ENCODE data around the gene FBXW4. TPM values are rescaled to one million over a fixed set of nuclear protein-coding genes. Genes with fewer than 3 reads are reported as not detected.

FBXW4 gene
- polyA plus RNA-seq, 2 of the 4 experiments (the other 2 are of a cell fraction), result 24.0 to 41.1 TPM

DNA sequence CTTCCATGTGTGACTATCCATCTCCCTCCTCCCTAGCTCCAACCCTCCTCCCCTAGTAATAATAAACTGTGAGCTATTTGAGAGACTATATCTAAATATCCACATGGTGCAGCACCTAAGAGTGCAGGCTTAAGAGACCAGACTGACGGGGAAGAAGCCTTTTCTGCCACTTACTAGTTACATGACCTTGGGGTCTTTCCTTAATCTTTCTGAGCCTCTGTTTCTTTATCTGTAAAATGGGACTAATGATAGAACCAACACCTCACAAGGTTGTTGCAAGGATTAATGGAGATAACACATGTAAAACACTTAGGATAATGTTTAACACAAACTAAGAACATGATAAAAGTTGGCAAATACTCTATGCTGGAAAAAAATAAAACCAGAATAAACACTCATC lies 37.1 kb upstream of the FBXW4 start:
- H3K4me1 ChIP-seq, result no peaks in the 10 kb centered on the region
- no peak overlapping the region for H3K4me2 ChIP-seq
- H3K9me3 ChIP-seq, result no peaks in the 10 kb centered on the region
- no peak overlapping the region for H3K4me3 ChIP-seq
- ChIA-PET CTCF (interaction anchor here (0.6 to 1.3 kb wide), 5 partner anchors 11 to 132 kb away, joined by 3 to 4 read pairs (median 3); no protein-coding TSS in a partner anchor), POLR2A (no interaction called here)
- WGBS (ENCODE audit: missing lambda C conversion rate), result 65% methylated on average over 1 of the region's 1 CpG
- H3K27ac ChIP-seq, result no peak overlapping the region
- TF ChIP-seq EP300 (IDR thresholded peaks at IDR 0.05) (no peak), GATA3 (IDR thresholded peaks at IDR 0.05; ENCODE audit: borderline replicate concordance) (no peak), MAFK (IDR thresholded peaks at IDR 0.05; ENCODE audit: partially characterized antibody) (no peak), RFX5 (IDR thresholded peaks at IDR 0.05) (no peak), JUNB (IDR thresholded peaks at IDR 0.05) (no peak), POLR2AphosphoS2 (conservative IDR thresholded peaks at IDR 0.05; ENCODE audit: low read length) (no peak), FOSB (CRISPR knock-in tag; IDR thresholded peaks at IDR 0.05) (no peak), KDM1A (IDR thresholded peaks at IDR 0.05; ENCODE audit: low read depth) (no peak), NFE2L2 (conservative IDR thresholded peaks at IDR 0.05; ENCODE audit: low read length) (no peak), TP53 (CRISPR knock-in tag; IDR thresholded peaks at IDR 0.05) (no peak), KDM5A (IDR thresholded peaks at IDR 0.05) (no peak), SREBF2 (IDR thresholded peaks at IDR 0.05) (no peak), NR3C1 (IDR thresholded peaks at IDR 0.05) (no peak), ZNF302 (CRISPR knock-in tag; IDR thresholded peaks at IDR 0.05) (no peak)
- TF ChIP-seq, protein P1, sequence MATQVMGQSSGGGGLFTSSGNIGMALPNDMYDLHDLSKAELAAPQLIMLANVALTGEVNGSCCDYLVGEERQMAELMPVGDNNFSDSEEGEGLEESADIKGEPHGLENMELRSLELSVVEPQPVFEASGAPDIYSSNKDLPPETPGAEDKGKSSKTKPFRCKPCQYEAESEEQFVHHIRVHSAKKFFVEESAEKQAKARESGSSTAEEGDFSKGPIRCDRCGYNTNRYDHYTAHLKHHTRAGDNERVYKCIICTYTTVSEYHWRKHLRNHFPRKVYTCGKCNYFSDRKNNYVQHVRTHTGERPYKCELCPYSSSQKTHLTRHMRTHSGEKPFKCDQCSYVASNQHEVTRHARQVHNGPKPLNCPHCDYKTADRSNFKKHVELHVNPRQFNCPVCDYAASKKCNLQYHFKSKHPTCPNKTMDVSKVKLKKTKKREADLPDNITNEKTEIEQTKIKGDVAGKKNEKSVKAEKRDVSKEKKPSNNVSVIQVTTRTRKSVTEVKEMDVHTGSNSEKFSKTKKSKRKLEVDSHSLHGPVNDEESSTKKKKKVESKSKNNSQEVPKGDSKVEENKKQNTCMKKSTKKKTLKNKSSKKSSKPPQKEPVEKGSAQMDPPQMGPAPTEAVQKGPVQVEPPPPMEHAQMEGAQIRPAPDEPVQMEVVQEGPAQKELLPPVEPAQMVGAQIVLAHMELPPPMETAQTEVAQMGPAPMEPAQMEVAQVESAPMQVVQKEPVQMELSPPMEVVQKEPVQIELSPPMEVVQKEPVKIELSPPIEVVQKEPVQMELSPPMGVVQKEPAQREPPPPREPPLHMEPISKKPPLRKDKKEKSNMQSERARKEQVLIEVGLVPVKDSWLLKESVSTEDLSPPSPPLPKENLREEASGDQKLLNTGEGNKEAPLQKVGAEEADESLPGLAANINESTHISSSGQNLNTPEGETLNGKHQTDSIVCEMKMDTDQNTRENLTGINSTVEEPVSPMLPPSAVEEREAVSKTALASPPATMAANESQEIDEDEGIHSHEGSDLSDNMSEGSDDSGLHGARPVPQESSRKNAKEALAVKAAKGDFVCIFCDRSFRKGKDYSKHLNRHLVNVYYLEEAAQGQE (IDR thresholded peaks at IDR 0.05), result no peak
- FAIRE-seq, result no peak
- ATAC-seq, result no peak
- no peak for DNase-seq (ENCODE audit: low read depth in 1 of 2, low spot score in 1 of 2)

DNA sequence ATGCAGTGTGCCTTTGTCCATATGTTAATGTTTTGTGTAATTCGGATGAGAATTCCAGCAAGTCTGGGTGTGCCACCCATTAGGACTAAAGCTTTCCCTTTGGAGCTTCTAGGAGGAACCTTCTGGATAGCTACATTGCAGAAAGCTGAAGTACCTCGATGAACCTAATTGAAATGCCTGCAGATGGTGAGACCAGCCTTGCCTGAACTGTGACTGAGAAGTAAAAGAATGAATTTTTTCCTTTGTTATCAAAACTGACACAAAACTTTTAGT lies 31.1 kb upstream of the FBXW4 start:
- no peak for TF ChIP-seq RNF2 (IDR thresholded peaks at IDR 0.05; ENCODE audit: borderline replicate concordance, low read depth)
- TF ChIP-seq JUNB (IDR thresholded peaks at IDR 0.05), result no peak
- TF ChIP-seq HOXB5 (CRISPR knock-in tag; IDR thresholded peaks at IDR 0.05), result no peak
- no peak for TF ChIP-seq HDAC2 (IDR thresholded peaks at IDR 0.05)
- no peak for TF ChIP-seq ZFP36 (IDR thresholded peaks at IDR 0.05; ENCODE audit: borderline replicate concordance, partially characterized antibody)
- no peak for TF ChIP-seq SMC3 (IDR thresholded peaks at IDR 0.05)
- TF ChIP-seq EHMT2 (IDR thresholded peaks at IDR 0.05; ENCODE audit: low read depth), result no peak
- WGBS (ENCODE audit: missing lambda C conversion rate), result 59% methylated on average over 2 of the region's 2 CpGs
- Histone ChIP-seq H3K4me1 (no peaks in the 10 kb centered on the region), H3K4me3 (no peak overlapping the region), H3K27ac (no peak overlapping the region), H3K4me2 (no peak overlapping the region), H3K9me3 (no peaks in the 10 kb centered on the region)
- ChIA-PET CTCF (no interaction called here), POLR2A (no interaction called here)
- no peak for ATAC-seq
- no peak for FAIRE-seq
- no peak for DNase-seq (ENCODE audit: low read depth in 1 of 2, low spot score in 1 of 2)

DNA sequence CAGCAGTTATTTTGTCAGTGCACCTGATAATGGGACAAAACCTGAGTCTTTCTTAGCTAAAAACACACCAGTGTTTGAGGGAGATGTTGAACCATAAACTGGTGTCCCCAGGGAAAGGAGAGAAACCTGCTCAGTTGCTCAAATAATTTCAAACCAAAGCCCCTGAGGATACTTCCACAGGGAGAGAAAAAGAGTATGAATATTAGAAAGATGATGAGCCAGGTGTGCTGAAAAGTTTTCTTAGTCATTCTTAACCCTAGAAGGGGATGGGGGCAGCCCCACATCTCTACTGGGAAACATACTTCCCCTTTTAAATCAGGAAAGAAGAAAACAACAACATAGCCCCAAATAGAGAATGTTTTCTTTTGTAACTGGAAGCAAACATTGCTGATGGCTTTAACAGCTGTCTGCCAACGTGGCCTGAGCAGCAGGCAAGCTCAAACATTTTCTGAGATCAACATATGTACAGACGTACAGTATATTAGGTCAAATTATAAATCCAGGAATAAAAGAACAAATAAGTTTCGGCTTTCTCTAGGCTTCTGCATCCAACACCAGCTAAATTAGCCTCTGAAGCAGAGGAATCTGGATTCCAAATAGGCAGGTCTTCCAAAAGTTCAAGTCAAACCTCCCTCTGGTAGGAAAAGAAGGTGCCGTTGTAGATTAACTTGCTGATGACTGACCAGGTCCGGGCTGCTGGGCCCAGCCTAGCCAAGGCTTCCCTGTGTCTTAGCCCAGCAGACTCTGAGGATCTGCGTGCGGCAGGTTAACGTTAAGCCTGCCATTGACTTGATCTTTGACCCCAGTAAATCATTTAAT lies 30.5 kb upstream of the FBXW4 start:
- no peak for DNase-seq (ENCODE audit: low read depth in 1 of 2, low spot score in 1 of 2)
- Histone ChIP-seq H3K9me3 (no peaks in the 10 kb centered on the region), H3K4me1 (no peaks in the 10 kb centered on the region), H3K4me3 (no peak overlapping the region), H3K4me2 (no peak overlapping the region), H3K27ac (no peak overlapping the region)
- WGBS (ENCODE audit: missing lambda C conversion rate), result 61% methylated on average over 8 of the region's 8 CpGs
- no peak for FAIRE-seq
- POLR2A ChIA-PET, result no interaction called here
- 0 out of 6 replicates have a peak, but pooled peaks of 1 of the 2 experiments have one; percentile 20 for ATAC-seq
- CTCF ChIA-PET, result interaction anchor here (0.8 kb wide), 1 partner anchor 56 kb away, joined by 3 read pairs; no protein-coding TSS in a partner anchor
- no peak for TF ChIP-seq CHD4 (IDR thresholded peaks at IDR 0.05; ENCODE audit: borderline replicate concordance)
- no peak for TF ChIP-seq NR3C1 (IDR thresholded peaks at IDR 0.05)
- TF ChIP-seq SMC3 (IDR thresholded peaks at IDR 0.05), result no peak
- TF ChIP-seq, protein P2, sequence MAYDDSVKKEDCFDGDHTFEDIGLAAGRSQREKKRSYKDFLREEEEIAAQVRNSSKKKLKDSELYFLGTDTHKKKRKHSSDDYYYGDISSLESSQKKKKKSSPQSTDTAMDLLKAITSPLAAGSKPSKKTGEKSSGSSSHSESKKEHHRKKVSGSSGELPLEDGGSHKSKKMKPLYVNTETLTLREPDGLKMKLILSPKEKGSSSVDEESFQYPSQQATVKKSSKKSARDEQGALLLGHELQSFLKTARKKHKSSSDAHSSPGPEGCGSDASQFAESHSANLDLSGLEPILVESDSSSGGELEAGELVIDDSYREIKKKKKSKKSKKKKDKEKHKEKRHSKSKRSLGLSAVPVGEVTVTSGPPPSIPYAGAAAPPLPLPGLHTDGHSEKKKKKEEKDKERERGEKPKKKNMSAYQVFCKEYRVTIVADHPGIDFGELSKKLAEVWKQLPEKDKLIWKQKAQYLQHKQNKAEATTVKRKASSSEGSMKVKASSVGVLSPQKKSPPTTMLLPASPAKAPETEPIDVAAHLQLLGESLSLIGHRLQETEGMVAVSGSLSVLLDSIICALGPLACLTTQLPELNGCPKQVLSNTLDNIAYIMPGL (CRISPR knock-in tag; IDR thresholded peaks at IDR 0.05; ENCODE audit: borderline replicate concordance), result no peak
- TF ChIP-seq CBX8 (IDR thresholded peaks at IDR 0.05), result no peak
- TF ChIP-seq BHLHE40 (IDR thresholded peaks at IDR 0.05; ENCODE audit: low read depth, low read length), result no peak
- no peak for TF ChIP-seq ESRRA (IDR thresholded peaks at IDR 0.05; ENCODE audit: borderline replicate concordance, low read length)
- TF ChIP-seq POLR2AphosphoS2 (conservative IDR thresholded peaks at IDR 0.05; ENCODE audit: low read length), result no peak
- TF ChIP-seq RCOR1 (IDR thresholded peaks at IDR 0.05; ENCODE audit: low read depth, low read length), result no peak
- TF ChIP-seq ZSCAN20 (CRISPR knock-in tag; IDR thresholded peaks at IDR 0.05), result no peak
- TF ChIP-seq MAFK (IDR thresholded peaks at IDR 0.05; ENCODE audit: partially characterized antibody), result no peak
- no peak for TF ChIP-seq SREBF2 (IDR thresholded peaks at IDR 0.05)
- no peak for TF ChIP-seq CHD2 (IDR thresholded peaks at IDR 0.05; ENCODE audit: low read length, partially characterized antibody)
- TF ChIP-seq, protein P3, sequence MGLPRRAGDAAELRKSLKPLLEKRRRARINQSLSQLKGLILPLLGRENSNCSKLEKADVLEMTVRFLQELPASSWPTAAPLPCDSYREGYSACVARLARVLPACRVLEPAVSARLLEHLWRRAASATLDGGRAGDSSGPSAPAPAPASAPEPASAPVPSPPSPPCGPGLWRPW (IDR thresholded peaks at IDR 0.05), result no peak
